Natural killer cell treated with Interleukin-12 subunit alpha and Interleukin-12 subunit beta and Interleukin-15 and Interleukin-18, amount 100 ng/mL, for 72 hours (primary cell): Measurements from ENCODE around the gene SEL1L3. TPM values are rescaled to one million over a fixed set of nuclear protein-coding genes. Genes with fewer than 3 reads are reported as not detected.

Source experiments
- total RNA-seq, 2 donors: library from RNA; stranded (reverse); gene quantifications; one replicate each; pipeline ENCODE4 v1.2.3, GENCODE V29; 2022

Gene SEL1L3
- total RNA-seq, 2 donors from 2014 or later: 35.0 to 54.4 TPM

Other genes with a start within 250 kb of the SEL1L3 start
- not detected for gene SLC34A2, start 207.1 kb downstream of the SEL1L3 start, total RNA-seq
- gene SMIM20, start 51.2 kb upstream of the SEL1L3 start, total RNA-seq: 10 to 100 TPM; 12.1 to 19.0 TPM